Measurements from ENCODE around the gene MYBBP1A. TPM values are rescaled to one million over a fixed set of nuclear protein-coding genes. Genes with fewer than 3 reads are reported as not detected.

The MYBBP1A gene
- total and polyA plus RNA-seq, 2 donors (not counting 1 experiment from before 2014, with no cell fraction given), result 72.4 to 74.4 TPM

DNA sequence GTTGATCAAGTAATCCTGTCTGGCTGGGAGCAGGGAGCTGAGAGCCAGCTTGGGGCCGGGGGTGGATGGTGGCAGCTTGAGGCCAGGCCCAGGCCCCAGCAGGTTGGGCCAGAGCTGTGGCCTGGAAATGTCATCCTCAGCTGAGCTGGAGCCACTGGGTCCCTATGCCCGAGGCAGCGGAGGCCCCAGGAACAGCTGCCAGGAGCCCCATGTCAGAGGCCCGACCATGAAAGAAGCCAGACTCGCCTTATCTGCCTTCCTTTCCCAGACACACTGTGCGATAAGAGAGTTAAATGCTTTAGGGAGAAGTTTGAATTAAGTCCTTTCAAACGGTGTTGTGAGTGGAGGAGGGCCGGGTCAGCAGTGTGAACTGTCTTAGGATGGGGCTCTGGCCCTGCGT, 32.6 kb upstream of the MYBBP1A start:
- H3K27me3 ChIP-seq (replicated peaks in 1 of 4; ENCODE audit: control extremely low read depth in 1 of 4, control insufficient read depth in 3 of 4, insufficient read depth in 4 of 4, low read length in 3 of 4), result peaks cover 0 to 25% (median 18%) of the 10 kb centered on the region in 4 experiments
- no peak for ATAC-seq (ENCODE audit: low read depth)
- no peak overlapping the region for H3K27ac ChIP-seq (ENCODE audit: low read length in 2 of 2)
- no peaks in the 10 kb centered on the region for H3K36me3 ChIP-seq (replicated peaks in 1 of 2; ENCODE audit: control extremely low read depth in 1 of 2, control insufficient read depth in 1 of 2, extremely low read depth in 1 of 2, insufficient read depth in 2 of 2, low read length in 1 of 2)
- no peak overlapping the region for H3K4me3 Mint-ChIP-seq
- no peak overlapping the region for H3K9ac ChIP-seq (ENCODE audit: low read length)
- POLR2A ChIA-PET, result no interaction called here
- H2AFZ ChIP-seq (ENCODE audit: insufficient read depth, low read depth, low read length, poor library complexity, severe bottlenecking), result no peak overlapping the region
- peaks cover 38% of the 10 kb centered on the region for H3K27me3 Mint-ChIP-seq
- WGBS (ENCODE audit: insufficient coverage), result 78% methylated on average over 6 of the region's 9 CpGs
- no peak for DNase-seq
- intact Hi-C loops (cut with micrococcal nuclease), result no loop called here
- TF ChIP-seq CTCF (IDR thresholded peaks at IDR 0.05) (no peak), EZH2 (IDR thresholded peaks at IDR 0.05; ENCODE audit: borderline replicate concordance, insufficient read depth, low read depth, low read length, poor library complexity, severe bottlenecking) (no peak)
- no peak overlapping the region for H3K4me3 ChIP-seq (ENCODE audit: control extremely low read depth in 1 of 5, extremely low read depth in 1 of 5, insufficient read depth in 1 of 5, low read depth in 2 of 5, low read length in 4 of 5)
- no peaks in the 10 kb centered on the region for H3K79me2 ChIP-seq (ENCODE audit: control insufficient read depth, insufficient read depth, low read length)
- H3K4me2 ChIP-seq (replicated peaks; ENCODE audit: low read depth, low read length, poor library complexity, severe bottlenecking), result no peak overlapping the region
- no peaks in the 10 kb centered on the region for H4K20me1 ChIP-seq (ENCODE audit: control insufficient read depth, insufficient read depth, low read length, poor library complexity, severe bottlenecking)
- H3K9me3 Mint-ChIP-seq (ENCODE audit: insufficient read depth), result no peaks in the 10 kb centered on the region
- CTCF ChIA-PET, result interaction anchor here (1.0 to 1.9 kb wide), 2 partner anchors 21 to 89 kb away, joined by 3 to 4 read pairs; no protein-coding TSS in a partner anchor
- peaks cover 8% of the 10 kb centered on the region for H3K4me1 Mint-ChIP-seq
- peaks cover 0 to 3% (median 0%) of the 10 kb centered on the region in 3 donors for H3K9me3 ChIP-seq (ENCODE audit: control extremely low read depth in 1 of 3, control insufficient read depth in 2 of 3, insufficient read depth in 1 of 3, low read length in 2 of 3)
- H3K4me1 ChIP-seq (ENCODE audit: control insufficient read depth in 2 of 2, insufficient read depth in 2 of 2, low read length in 2 of 2), result peaks cover 8 to 14% of the 10 kb centered on the region in 2 donors
- H3K27ac Mint-ChIP-seq, result no peak overlapping the region

DNA sequence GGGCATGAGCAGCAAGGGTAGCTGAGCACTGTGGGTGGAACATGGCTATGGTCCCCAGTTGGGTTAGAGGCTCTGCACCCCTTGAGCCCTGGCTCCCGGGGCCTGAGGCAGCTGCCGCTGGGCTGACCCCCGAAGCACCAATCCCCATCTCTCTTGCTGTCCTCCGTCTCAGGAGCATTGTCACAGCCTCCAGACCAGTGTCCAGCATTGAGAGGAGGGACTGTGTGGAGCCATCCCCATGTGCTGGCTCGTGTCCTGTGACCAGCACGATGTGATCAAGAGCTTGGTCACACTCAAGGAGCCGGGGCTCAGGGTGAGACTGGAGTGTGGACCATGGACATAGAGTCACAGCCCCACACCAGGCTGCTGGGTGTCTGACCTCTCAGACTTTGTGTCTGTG, 32.0 kb upstream of the MYBBP1A start:
- intact Hi-C loops (cut with micrococcal nuclease), result no loop called here
- H3K4me2 ChIP-seq (replicated peaks; ENCODE audit: low read depth, low read length, poor library complexity, severe bottlenecking), result no peak overlapping the region
- H3K36me3 ChIP-seq (replicated peaks in 1 of 2; ENCODE audit: control extremely low read depth in 1 of 2, control insufficient read depth in 1 of 2, extremely low read depth in 1 of 2, insufficient read depth in 2 of 2, low read length in 1 of 2), result no peaks in the 10 kb centered on the region
- no peak overlapping the region for H3K27ac ChIP-seq (ENCODE audit: low read length in 2 of 2)
- no peak overlapping the region for H3K4me3 Mint-ChIP-seq
- H3K27me3 ChIP-seq (replicated peaks in 1 of 4; ENCODE audit: control extremely low read depth in 1 of 4, control insufficient read depth in 3 of 4, insufficient read depth in 4 of 4, low read length in 3 of 4), result peaks cover 0 to 31% (median 20%) of the 10 kb centered on the region in 4 experiments
- 89% methylated on average over 6 of the region's 7 CpGs for WGBS (ENCODE audit: insufficient coverage)
- H3K9me3 ChIP-seq (ENCODE audit: control extremely low read depth in 1 of 3, control insufficient read depth in 2 of 3, insufficient read depth in 1 of 3, low read length in 2 of 3), result peaks cover 0 to 3% (median 0%) of the 10 kb centered on the region in 3 donors
- no peak overlapping the region for H3K27ac Mint-ChIP-seq
- ATAC-seq (ENCODE audit: low read depth), result no peak
- ChIA-PET POLR2A (no interaction called here), CTCF (interaction anchor here (1.0 to 1.9 kb wide), 2 partner anchors 21 to 89 kb away, joined by 3 to 4 read pairs; no protein-coding TSS in a partner anchor)
- no peak for TF ChIP-seq EZH2 (IDR thresholded peaks at IDR 0.05; ENCODE audit: borderline replicate concordance, insufficient read depth, low read depth, low read length, poor library complexity, severe bottlenecking)
- no peak for TF ChIP-seq CTCF (IDR thresholded peaks at IDR 0.05)
- no peak overlapping the region for H3K9ac ChIP-seq (ENCODE audit: low read length)
- H3K79me2 ChIP-seq (ENCODE audit: control insufficient read depth, insufficient read depth, low read length), result no peaks in the 10 kb centered on the region
- no peak for DNase-seq
- peaks cover 8% of the 10 kb centered on the region for H3K4me1 Mint-ChIP-seq
- peaks cover 8 to 16% of the 10 kb centered on the region in 2 donors for H3K4me1 ChIP-seq (ENCODE audit: control insufficient read depth in 2 of 2, insufficient read depth in 2 of 2, low read length in 2 of 2)
- H3K9me3 Mint-ChIP-seq (ENCODE audit: insufficient read depth), result no peaks in the 10 kb centered on the region
- H3K4me3 ChIP-seq (ENCODE audit: control extremely low read depth in 1 of 5, extremely low read depth in 1 of 5, insufficient read depth in 1 of 5, low read depth in 2 of 5, low read length in 4 of 5), result no peak overlapping the region
- H2AFZ ChIP-seq (ENCODE audit: insufficient read depth, low read depth, low read length, poor library complexity, severe bottlenecking), result no peak overlapping the region
- peaks cover 39% of the 10 kb centered on the region for H3K27me3 Mint-ChIP-seq
- H4K20me1 ChIP-seq (ENCODE audit: control insufficient read depth, insufficient read depth, low read length, poor library complexity, severe bottlenecking), result no peaks in the 10 kb centered on the region

Measured in B cell (primary cell).